GM21528 (cell line): ENCODE data around the gene BTLA.
"Not testable (repeated sequence)": the region's sequence is repeated elsewhere in the genome, so short reads cannot be mapped to it uniquely, and the experiment has no call there.

ENCODE experiments used
- ATAC-seq: cut with Tn5 transposase; IDR thresholded peaks from one replicate; pipeline ENCODE4 v1.9.1; 2021; ENCODE audit warnings: mild to moderate bottlenecking, moderate library complexity; ENCODE audit not compliant: unreplicated experiment, low FRiP score

Gene BTLA

DNA sequence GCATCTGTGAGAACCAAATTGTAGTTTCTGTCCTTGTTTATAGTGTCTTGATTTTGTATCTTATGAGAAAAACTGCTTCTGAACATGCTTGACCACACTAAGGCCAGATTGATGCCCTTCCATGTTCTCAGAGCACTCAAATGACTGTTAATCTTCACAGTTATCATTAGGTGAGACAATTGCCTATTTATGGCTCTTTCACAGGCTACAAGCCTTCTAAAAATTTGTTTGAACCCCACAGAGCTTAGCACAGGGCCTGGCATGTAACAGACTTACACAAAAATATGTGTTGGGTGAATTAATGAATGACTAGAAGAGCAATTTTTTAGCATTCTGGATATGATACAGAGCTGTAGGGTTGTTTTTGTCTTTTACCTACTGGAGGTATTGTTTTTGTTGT lies 43.1 kb downstream of the BTLA start:
- no peak for ATAC-seq

DNA sequence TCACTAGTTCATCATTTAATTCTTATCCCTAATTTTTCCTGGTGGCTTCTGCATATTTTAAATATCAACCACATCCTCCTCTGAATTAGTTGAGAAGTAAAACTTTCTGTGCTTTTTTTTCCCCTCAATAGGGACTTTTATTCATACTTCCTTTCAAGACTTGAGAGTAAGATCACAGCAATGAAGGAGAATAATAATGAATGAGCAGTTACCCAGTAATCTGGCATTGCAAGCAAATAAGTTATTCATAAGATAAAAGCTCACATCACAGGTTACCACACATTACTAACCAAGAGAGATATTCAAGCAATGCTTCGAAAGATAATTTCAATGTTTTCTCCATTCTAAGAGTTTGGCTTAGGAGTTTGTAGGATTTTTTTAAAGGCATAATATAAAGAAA lies 50.3 kb downstream of the BTLA start:
- no peak for ATAC-seq

GRCh38 chr3:112446343-112446742 lies 52.9 kb downstream of the BTLA start:
- ATAC-seq = no peak

DNA sequence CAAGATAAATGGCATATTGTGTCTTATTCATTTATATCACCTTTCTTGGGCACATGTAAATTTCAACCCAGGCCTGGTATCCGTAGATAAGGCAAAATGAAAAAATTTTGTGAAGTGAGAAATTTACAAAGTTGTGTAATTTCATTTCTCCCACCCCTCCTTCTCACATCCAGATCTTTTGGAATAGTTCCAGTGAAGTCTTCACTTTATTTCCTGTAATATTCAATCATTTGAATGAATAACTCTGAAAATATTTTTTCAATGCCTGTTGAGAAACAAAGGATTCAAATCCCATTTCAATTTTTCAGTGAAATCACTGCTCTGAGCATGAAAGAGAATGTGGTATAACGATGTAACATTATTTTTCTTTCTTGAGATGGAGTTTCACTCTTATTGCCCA lies 53.4 kb downstream of the BTLA start:
- ATAC-seq = no peak

DNA sequence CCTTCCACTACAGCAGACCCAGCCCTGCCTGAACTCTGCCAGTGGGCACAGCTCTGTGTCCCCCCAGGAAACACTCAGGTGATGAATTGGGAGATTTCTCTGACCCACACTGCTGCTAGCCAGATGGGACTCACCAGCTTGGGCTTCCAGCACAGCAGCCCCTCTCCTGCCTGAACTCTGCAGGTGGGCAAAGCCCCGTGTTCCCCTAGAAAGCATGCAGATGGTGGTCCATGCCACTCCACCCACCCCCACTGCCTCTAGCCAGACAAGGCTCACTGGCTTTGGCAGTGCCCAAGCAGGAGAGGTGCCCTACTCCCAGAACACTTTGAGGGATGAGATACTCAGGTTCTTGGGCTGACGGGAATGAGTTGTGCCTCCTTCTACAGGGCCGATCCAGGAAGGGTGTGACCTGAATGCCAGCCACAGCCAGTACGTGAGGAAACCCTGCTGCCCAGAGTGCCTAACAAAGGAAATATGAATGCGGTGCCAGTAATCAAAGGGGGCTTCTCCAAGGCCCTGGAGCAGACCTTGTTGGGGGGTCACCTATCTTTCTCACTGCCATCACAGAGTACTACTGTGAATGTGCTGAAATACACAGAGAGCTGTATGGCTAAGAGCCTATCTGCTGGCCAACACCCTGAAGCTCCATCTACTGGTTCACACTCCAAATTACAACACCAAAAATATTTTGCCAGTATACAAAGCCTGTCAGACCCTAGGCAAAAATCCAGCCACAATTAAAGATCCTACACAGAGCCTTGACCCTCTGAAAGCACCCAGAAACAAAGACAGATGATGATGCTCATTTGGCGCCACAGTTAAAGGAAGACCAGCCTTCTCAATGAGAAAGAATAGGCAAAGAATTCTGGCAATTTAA lies 61.9 kb downstream of the BTLA start:
- ATAC-seq = no peak

- no peak for ATAC-seq
Observed at GRCh38 chr3:112429960-112430359, 69.3 kb downstream of the BTLA start.

- no peak for ATAC-seq
Observed at GRCh38 chr3:112427123-112427522, 72.1 kb downstream of the BTLA start.

DNA sequence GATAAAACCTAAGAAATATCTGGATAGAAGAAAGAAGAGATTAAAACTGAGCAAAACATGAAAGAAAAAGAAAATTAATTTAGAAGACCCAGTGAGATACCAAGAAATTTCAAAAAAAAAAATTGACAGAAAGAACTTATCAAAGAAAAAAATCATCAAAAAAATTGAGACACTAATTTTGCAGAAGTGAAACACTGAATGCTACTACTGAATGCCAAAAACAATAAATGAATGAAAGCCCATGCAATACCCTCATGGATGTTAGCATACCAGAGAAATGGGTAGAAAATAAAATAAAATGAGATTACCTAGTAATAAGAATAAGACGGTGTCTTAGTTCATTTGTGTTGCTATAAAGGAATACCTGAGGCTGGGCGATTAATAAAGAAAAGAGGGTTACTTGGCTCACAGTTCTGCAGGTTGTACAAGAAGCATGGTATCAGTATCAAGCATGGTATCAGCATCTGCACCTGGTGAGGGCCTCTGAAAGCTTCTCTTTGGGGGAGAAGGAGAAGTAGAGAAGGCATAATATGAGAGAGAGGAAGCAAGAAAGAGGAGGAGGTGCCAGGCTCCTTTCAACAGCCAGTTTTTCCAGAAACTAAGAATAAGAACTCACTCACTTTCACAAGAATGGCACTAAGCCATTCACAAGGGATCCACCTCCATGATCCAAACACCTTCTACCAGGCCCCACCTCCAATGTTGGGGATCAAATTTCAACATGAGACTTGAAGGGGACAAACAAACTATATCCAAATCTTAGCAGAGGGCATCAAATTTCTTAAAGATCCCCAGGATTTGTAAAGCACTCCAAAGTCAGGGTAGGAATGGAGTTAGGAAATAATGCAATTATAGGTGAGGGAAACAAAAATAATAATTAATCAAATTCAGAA lies 73.2 kb downstream of the BTLA start:
- ATAC-seq = peak; percentile 58

- no peak for ATAC-seq
Observed at GRCh38 chr3:112425382-112425781, 73.9 kb downstream of the BTLA start.

DNA sequence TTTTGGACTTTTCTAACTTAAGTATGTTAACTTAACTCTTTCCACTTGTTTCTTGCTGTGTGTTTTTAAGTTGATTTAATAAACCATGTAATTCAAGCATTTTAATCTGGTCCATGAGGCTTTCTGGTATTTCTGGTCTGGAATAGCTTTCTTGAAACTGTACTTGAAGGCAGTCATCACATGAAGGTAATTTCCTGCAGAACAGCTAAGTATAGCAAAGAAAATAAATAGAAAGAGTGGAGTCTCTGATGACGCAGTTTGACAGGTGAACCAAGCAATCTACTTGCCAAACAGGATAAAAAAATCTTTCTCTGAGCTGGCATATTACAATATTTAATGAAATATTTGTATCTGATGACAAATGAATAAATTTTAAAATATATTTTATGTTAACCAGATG lies 74.9 kb downstream of the BTLA start:
- ATAC-seq = no peak

DNA sequence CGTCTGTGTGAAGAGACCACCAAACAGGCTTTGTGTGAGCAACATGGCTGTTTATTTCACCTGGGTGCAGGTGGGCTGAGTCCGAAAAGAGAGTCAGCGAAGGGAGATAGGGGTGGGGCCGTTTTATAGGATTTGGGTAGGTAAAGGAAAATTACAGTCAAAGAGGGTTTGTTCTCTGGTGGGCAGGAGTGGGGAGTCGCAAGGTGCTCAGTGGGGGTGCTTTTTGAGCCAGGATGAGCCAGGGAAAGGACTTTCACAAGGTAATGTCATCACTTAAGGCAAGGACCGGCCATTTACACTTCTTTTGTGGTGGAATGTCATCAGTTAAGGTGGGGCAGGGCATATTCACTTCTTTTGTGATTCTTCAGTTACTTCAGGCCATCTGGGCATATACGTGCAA lies 76.4 kb downstream of the BTLA start:
- ATAC-seq = not testable (repeated sequence)

GRCh38 chr3:112418526-112418925 lies 80.7 kb downstream of the BTLA start:
- ATAC-seq = not testable (repeated sequence)

DNA sequence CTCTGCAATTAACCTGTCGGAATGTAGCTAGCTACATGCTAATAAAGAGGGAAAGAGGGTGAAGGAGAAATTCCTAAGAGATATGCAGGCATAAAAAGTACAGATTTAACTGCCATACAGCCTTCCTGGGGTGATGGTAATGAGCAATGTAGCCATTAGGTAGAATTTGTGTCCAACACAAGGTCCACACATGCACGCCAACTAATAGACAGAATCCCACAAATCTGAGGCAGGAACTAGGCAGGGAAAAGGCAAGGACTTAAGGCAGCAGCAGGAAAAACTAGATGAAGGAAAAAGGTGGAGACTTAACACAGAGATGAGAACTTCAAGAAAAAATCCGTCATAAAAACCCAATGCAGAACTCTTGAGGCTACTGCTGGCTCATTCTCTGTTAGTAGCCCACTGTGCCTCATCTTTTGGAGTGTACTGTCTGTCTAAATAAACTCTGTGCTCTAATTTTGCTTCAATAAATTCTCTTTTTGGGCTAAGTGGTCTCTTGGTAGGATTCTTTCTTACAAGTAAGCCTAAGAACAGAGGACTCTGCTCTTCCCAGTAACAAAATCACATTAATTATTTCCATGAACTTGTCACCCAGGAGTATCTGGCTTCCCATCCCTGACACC lies 81.5 kb downstream of the BTLA start:
- no peak for ATAC-seq

DNA sequence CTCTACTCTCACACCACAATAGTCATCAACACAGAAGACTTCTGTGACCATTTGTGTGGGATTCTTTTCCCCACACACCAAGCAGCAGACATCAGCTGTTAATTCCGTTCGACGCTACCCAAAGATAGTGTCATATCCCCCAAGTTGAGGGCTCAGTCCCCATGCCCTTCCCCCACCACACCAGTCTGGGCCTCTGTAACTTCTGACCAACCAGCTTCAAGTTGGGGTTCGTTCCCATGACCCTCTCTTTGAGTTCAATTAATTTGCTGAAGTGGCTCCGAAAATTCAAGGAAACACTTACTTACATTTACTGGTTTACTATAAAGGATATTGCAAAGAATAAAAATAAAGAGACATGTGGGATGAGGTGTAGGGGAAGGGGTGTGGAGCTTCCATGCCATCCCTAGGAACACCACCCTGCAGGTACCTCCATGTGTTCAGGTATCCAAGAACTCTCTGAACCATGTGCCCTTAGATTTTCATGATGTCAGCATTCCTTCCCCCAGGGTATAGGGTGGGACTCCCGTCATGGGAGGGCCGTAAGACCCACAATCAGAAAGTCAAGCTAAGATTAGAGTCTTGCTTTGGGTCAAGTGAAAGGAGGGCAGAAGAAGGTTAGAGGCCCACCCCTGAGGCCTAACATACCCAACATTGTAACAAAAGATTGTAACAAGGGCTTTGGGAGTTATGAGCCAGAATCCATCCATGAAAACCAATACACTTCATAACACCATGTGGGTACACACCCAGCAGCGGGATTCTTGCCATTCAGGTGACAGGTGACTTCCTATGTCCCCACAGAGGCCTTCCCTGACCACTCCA lies 82.7 kb downstream of the BTLA start:
- no peak for ATAC-seq

DNA sequence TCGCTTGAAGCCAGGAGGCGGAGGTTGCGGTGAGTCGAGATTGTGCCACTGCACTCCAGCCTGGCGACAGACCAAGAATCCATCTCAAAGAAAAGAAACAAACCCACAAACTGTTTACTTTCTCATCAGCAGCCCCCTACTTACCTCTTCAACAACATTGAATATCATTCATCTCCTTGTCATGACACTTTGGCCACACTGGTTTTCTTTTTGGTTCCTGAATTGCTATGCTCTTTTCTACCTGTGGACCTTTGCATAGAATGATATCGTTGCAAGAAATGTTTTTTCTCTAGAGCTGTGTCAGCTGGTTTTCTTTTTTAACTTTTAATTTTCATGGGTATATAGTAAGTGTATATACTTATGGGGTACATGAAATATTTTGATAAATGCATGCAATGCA lies 83.9 kb downstream of the BTLA start:
- ATAC-seq = no peak
